ENCODE measurements around the gene PRKG1.

PRKG1 gene

DNA sequence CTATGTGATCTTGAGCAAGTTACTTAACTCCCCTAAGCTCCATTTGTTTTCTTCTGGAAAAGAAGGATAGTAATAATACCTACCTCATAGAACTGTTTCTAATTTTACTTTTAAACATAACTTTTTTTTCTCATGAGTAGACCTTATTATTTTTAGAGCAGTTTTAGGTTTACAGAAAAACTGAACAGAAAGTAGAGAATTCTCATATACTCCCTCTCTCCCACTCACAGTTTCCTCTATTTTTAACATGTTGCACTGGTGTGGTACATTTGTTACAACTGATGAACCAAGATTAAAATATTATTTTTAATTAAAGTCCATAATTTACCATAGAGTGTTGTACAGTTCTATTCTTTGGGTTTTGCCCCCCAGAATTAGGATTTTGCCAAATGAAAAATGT lies 846.4 kb downstream of the PRKG1 start:
- TF ChIP-seq, protein P1, sequence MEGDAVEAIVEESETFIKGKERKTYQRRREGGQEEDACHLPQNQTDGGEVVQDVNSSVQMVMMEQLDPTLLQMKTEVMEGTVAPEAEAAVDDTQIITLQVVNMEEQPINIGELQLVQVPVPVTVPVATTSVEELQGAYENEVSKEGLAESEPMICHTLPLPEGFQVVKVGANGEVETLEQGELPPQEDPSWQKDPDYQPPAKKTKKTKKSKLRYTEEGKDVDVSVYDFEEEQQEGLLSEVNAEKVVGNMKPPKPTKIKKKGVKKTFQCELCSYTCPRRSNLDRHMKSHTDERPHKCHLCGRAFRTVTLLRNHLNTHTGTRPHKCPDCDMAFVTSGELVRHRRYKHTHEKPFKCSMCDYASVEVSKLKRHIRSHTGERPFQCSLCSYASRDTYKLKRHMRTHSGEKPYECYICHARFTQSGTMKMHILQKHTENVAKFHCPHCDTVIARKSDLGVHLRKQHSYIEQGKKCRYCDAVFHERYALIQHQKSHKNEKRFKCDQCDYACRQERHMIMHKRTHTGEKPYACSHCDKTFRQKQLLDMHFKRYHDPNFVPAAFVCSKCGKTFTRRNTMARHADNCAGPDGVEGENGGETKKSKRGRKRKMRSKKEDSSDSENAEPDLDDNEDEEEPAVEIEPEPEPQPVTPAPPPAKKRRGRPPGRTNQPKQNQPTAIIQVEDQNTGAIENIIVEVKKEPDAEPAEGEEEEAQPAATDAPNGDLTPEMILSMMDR (IDR thresholded peaks at IDR 0.05; ENCODE audit: borderline replicate concordance, insufficient read depth, low read depth, low read length): no peak
- no peak overlapping the region for H3K4me3 ChIP-seq (ENCODE audit: low read depth, low read length)

DNA sequence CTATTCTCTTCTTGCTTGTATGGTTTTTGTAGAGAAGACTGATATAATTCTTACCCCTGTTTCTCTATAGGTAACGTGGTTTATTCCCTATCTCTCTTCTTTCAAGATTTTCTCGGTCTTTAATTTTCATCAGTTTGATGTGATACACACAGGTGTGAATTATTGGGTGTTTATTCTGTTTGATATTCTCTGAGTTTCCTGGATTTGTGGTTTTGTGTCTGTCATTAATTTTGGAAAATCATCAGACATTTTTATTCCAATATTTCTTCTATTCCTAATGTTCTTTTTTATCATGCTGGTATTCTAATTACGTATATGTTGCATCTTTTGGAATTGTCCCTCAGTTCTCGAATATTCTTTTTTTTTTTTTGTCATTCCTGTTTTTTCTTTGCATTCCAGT lies 850.1 kb downstream of the PRKG1 start:
- TF ChIP-seq, protein P1 (IDR thresholded peaks at IDR 0.05; ENCODE audit: borderline replicate concordance, insufficient read depth, low read depth, low read length): no peak
- no peak overlapping the region for H3K4me3 ChIP-seq (ENCODE audit: low read depth, low read length)

DNA sequence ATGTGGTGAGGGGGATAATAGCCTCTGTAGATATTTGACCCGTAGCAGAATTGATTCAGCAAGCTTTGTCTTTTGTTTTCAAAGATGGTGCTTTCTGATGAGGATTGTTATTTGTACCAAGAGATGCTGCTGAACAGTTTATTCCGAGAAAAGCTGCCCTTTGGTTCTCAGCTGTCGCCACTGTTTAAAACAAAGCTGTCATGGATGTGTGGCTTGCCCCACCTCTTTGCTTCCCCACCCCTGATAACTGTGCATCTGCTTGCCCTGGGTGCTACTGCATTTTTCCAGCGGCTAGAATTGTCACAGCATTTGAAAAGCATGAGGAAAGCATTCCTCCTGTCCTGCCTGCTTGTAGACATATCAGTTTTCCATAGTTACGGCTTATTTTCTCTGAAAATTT lies 852.0 kb downstream of the PRKG1 start:
- TF ChIP-seq, protein P1 (IDR thresholded peaks at IDR 0.05; ENCODE audit: borderline replicate concordance, insufficient read depth, low read depth, low read length): no peak
- H3K4me3 ChIP-seq (ENCODE audit: low read depth, low read length): no peak overlapping the region

DNA sequence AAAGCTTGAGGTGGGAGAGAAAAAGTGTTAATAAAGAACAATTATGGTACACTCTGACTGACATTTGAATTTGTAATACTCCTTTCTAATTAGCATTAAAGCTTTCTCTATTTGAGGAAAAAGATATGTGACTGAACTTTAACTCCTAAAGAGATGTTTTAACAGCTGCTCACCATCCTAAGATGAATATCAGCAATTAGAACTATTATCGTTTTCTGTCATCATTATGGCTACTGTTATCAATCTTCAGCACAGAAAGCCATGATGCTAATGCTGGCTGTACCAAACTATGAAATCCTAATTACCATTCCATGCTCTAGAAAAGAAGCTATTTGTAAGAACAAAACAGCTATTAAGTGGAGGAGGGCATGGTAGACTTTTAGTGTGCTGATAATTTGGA lies 853.9 kb downstream of the PRKG1 start:
- TF ChIP-seq, protein P1 (IDR thresholded peaks at IDR 0.05; ENCODE audit: borderline replicate concordance, insufficient read depth, low read depth, low read length): no peak
- H3K4me3 ChIP-seq (ENCODE audit: low read depth, low read length): no peak overlapping the region

DNA sequence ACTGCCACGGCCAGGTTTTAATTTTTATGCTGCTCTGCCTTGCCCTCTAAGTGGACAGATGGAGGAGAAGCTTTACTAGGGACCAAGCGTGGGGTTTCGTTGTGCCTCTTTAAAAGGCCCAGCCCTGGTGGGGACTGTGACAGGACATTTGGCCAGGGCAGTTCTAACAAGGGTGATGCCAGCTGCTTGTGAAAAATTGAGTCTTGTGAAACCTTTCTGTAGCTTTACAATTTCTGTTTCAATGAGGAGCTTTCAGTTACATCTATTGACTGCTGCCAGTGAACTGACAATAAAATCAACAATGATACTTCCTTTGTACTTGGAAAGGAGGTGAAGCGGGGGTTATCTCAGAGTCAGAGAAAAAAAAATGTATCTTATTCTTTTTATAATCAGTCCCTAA lies 858.2 kb downstream of the PRKG1 start:
- H3K4me3 ChIP-seq (ENCODE audit: low read depth, low read length): no peak overlapping the region
- TF ChIP-seq, protein P1 (IDR thresholded peaks at IDR 0.05; ENCODE audit: borderline replicate concordance, insufficient read depth, low read depth, low read length): no peak

DNA sequence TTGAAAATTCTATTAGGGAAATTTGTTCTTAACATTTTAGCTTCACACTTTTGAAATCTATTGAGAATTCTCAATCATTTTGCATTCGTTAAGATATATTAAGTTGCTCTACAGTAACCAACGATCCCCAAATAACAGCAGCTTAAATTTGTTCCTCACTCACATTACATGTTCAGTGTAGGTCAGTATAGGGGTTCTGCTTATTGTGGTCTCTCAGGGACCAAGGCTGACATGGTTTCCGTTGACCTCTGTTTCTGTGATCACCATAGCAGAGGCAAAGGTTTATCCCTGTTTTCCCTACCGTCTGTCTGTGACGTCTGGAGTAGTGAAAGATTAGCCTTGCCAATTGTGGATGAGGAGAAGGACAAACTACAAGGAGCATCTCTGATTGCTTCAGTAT lies 860.1 kb downstream of the PRKG1 start:
- no peak overlapping the region for H3K4me3 ChIP-seq (ENCODE audit: low read depth, low read length)
- TF ChIP-seq, protein P1 (IDR thresholded peaks at IDR 0.05; ENCODE audit: borderline replicate concordance, insufficient read depth, low read depth, low read length): no peak

DNA sequence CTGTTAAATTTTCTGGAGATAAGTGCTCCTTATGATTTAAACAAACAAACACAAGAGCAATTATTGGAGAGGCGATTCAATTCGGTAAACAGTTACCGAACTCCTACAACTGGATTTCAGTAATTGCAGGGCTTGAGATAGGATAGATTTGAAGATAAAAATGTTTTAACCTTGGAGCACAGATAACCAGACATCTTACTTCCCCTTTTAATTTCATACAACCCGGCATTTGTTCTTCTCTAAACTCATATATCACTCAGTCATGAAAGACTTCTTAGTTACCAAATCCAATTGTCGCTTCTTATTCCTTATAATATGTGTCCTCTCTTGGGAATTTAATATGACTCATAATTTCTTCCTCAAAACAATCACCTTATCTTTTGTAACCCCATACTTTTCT lies 861.1 kb downstream of the PRKG1 start:
- no peak overlapping the region for H3K4me3 ChIP-seq (ENCODE audit: low read depth, low read length)
- TF ChIP-seq, protein P1 (IDR thresholded peaks at IDR 0.05; ENCODE audit: borderline replicate concordance, insufficient read depth, low read depth, low read length): no peak
